DND-41 (cell line): ENCODE data around the gene BAG3.
"Not testable (repeated sequence)": the region's sequence is repeated elsewhere in the genome, so short reads cannot be mapped to it uniquely, and the experiment has no call there.

Source experiments
- EZH2 ChIP-seq: IDR thresholded peaks from 3 replicates; pipeline ENCODE4 v1.6.1; 2012; ENCODE audit warnings: borderline replicate concordance, low read depth, mild to moderate bottlenecking, moderate library complexity, low read length, inconsistent platforms; ENCODE audit not compliant: severe bottlenecking
- TF ChIP-seq, protein P1 (sequence below): IDR thresholded peaks from 2 replicates; pipeline ENCODE4 v1.5.1; 2012; ENCODE audit warnings: borderline replicate concordance, low read length, moderate library complexity, mild to moderate bottlenecking; ENCODE audit not compliant: poor library complexity, severe bottlenecking; ENCODE audit errors: extremely low read depth

- TF ChIP-seq, protein P1, sequence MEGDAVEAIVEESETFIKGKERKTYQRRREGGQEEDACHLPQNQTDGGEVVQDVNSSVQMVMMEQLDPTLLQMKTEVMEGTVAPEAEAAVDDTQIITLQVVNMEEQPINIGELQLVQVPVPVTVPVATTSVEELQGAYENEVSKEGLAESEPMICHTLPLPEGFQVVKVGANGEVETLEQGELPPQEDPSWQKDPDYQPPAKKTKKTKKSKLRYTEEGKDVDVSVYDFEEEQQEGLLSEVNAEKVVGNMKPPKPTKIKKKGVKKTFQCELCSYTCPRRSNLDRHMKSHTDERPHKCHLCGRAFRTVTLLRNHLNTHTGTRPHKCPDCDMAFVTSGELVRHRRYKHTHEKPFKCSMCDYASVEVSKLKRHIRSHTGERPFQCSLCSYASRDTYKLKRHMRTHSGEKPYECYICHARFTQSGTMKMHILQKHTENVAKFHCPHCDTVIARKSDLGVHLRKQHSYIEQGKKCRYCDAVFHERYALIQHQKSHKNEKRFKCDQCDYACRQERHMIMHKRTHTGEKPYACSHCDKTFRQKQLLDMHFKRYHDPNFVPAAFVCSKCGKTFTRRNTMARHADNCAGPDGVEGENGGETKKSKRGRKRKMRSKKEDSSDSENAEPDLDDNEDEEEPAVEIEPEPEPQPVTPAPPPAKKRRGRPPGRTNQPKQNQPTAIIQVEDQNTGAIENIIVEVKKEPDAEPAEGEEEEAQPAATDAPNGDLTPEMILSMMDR: not testable (repeated sequence)
- TF ChIP-seq EZH2: not testable (repeated sequence)
These were observed 59.8 kb downstream of the BAG3 start for GRCh38 chr10:119710935-119711334.
